A549 (cell line): ENCODE results near the gene CLIC4. TPM values are rescaled to one million over a fixed set of nuclear protein-coding genes. Genes with fewer than 3 reads are reported as not detected.

Experiments
- ATAC-seq, 2 experiments: fragments of 200-7000 bp in 1 of 2; fragments of >200 bp in 1 of 2; cut with Nextera tagmentation in 1 of 2; cut with Tn5 transposase in 1 of 2; 3 replicates each; pipeline versions ENCODE4 v1.8.0 to v1.9.1; 2018 to 2020; ENCODE audit warnings: mild to moderate bottlenecking in 1 of 2, moderate library complexity in 1 of 2
- CTCF ChIA-PET: fragments of 300-600 bp; sonication (Branson Sonifier 250); formaldehyde crosslinking; extraction: SDS; loops from one replicate; lab custom pipeline; 2021; ENCODE audit warnings: antibody characterized with exemption, inconsistent platforms; lab: Yijun Ruan, JAX
- POLR2A ChIA-PET: fragments of 350-600 bp; formaldehyde crosslinking; extraction: SDS; loops from one replicate; lab custom pipeline; 2021; ENCODE audit warnings: antibody characterized with exemption, inconsistent platforms; lab: Yijun Ruan, JAX
- DNase-seq, 2 experiments: peaks; one replicate each; pipeline versions ENCODE4 v3.0.0 to v3.0.0-alpha.2; 2011 to 2016; ENCODE audit warnings: low read depth in 1 of 2, low spot score in 1 of 2
- FAIRE-seq: peaks from 2 replicates; lab custom pipeline; 2011; peaks lifted over from hg19 to GRCh38; lab: Jason Lieb, UNC
- H3K27ac ChIP-seq, 2 experiments: fragments of >200 bp; sonication (Bioruptor Twin); formaldehyde crosslinking; 3 replicates each; pipeline ENCODE4 v1.5.1; 2016 to 2017
- H3K4me1 ChIP-seq: fragments of >200 bp; sonication (Bioruptor Twin); formaldehyde crosslinking; 3 replicates; pipeline ENCODE4 v1.6.1; 2016
- H3K4me2 ChIP-seq: fragments of >200 bp; sonication (Bioruptor Twin); formaldehyde crosslinking; 3 replicates; pipeline ENCODE4 v1.6.1; 2016
- H3K4me3 ChIP-seq: fragments of >200 bp; sonication (Bioruptor Twin); formaldehyde crosslinking; 3 replicates; pipeline ENCODE4 v1.5.1; 2016
- H3K9me3 ChIP-seq: fragments of >200 bp; sonication (Bioruptor Twin); formaldehyde crosslinking; 3 replicates; pipeline ENCODE4 v1.6.1; 2016
- BHLHE40 ChIP-seq: IDR thresholded peaks from 2 replicates; pipeline ENCODE4 v1.6.1; 2012; ENCODE audit warnings: low read depth, low read length, inconsistent platforms
- CBX2 ChIP-seq: fragments of 200-600 bp; sonication (generic); IDR thresholded peaks from 2 replicates; pipeline ENCODE4 v1.6.1; 2016; ENCODE audit warnings: low read depth, mild to moderate bottlenecking, borderline replicate concordance
- CBX8 ChIP-seq: fragments of 200-600 bp; sonication (generic); IDR thresholded peaks from 2 replicates; pipeline ENCODE4 v1.6.1; 2016
- CHD4 ChIP-seq: fragments of 200-600 bp; sonication (generic); IDR thresholded peaks from 2 replicates; pipeline ENCODE4 v1.6.1; 2016; ENCODE audit warnings: antibody characterized with exemption, mild to moderate bottlenecking, borderline replicate concordance
- EP300 ChIP-seq, 2 experiments: fragments of >200 bp; sonication (Bioruptor Twin); formaldehyde crosslinking; IDR thresholded peaks; 2 replicates in 1 of 2; 3 replicates in 1 of 2; pipeline ENCODE4 v1.6.1; 2016 to 2017
- FOXS1 ChIP-seq: fragments of 250-450 bp; sonication (Bioruptor Pico); IDR thresholded peaks from 2 replicates; pipeline ENCODE4 v1.5.0; 2020; ENCODE audit warnings: mild to moderate bottlenecking, moderate library complexity
- HDAC2 ChIP-seq: fragments of 200-600 bp; sonication (generic); IDR thresholded peaks from 2 replicates; pipeline ENCODE4 v1.6.1; 2016
- HOXA7 ChIP-seq: fragments of 250-450 bp; sonication (Bioruptor Pico); IDR thresholded peaks from 2 replicates; pipeline ENCODE4 v1.5.0; 2020; ENCODE audit warnings: mild to moderate bottlenecking, moderate library complexity
- HOXB5 ChIP-seq: fragments of 250-450 bp; sonication (Bioruptor Pico); IDR thresholded peaks from 2 replicates; pipeline ENCODE4 v1.5.0; 2020; ENCODE audit warnings: mild to moderate bottlenecking, moderate library complexity
- JUNB ChIP-seq: fragments of >200 bp; sonication (Bioruptor Twin); formaldehyde crosslinking; IDR thresholded peaks from 2 replicates; pipeline ENCODE4 v1.6.1; 2016
- KDM5A ChIP-seq: fragments of 200-600 bp; sonication (generic); IDR thresholded peaks from 2 replicates; pipeline ENCODE4 v1.6.1; 2016; ENCODE audit warnings: antibody characterized with exemption, mild to moderate bottlenecking
- MAZ ChIP-seq: fragments of 150-350 bp; IDR thresholded peaks from 2 replicates; pipeline ENCODE4 v1.6.1; 2014; ENCODE audit warnings: antibody characterized with exemption, low read depth, low read length, borderline replicate concordance
- NPAS2 ChIP-seq: fragments of 250-450 bp; sonication (Bioruptor Pico); IDR thresholded peaks from 2 replicates; pipeline ENCODE4 v1.8.0; 2022; ENCODE audit warnings: mild to moderate bottlenecking, moderate library complexity, borderline replicate concordance
- POLR2AphosphoS2 ChIP-seq: conservative IDR thresholded peaks from 2 replicates; pipeline ENCODE4 v1.6.1; 2012; ENCODE audit warnings: low read length, improper control_type of control experiment, inconsistent platforms
- RAD21 ChIP-seq, 2 experiments: fragments of >200 bp in 1 of 2; sonication (Bioruptor Twin) in 1 of 2; formaldehyde crosslinking in 1 of 2; IDR thresholded peaks in 1 of 2; conservative IDR thresholded peaks in 1 of 2; 2 replicates in 1 of 2; 3 replicates in 1 of 2; pipeline ENCODE4 v1.6.1; 2012 to 2018; ENCODE audit warnings: inconsistent platforms in 1 of 2
- RCOR1 ChIP-seq: fragments of 150-350 bp; IDR thresholded peaks from 2 replicates; pipeline ENCODE4 v1.6.1; 2014; ENCODE audit warnings: antibody characterized with exemption, low read length, low read depth
- RFX5 ChIP-seq: fragments of 450-650 bp; IDR thresholded peaks from 2 replicates; pipeline ENCODE4 v1.7.1; 2014; ENCODE audit warnings: antibody characterized with exemption, mild to moderate bottlenecking, moderate library complexity
- SMC3 ChIP-seq: fragments of >200 bp; sonication (Bioruptor Twin); formaldehyde crosslinking; IDR thresholded peaks from 3 replicates; pipeline ENCODE4 v1.6.1; 2018; ENCODE audit warnings: inconsistent platforms
- SREBF2 ChIP-seq: fragments of 450-650 bp; IDR thresholded peaks from 2 replicates; pipeline ENCODE4 v1.6.1; 2014; ENCODE audit warnings: mild to moderate bottlenecking, moderate library complexity
- ZC3H11A ChIP-seq: fragments of 450-650 bp; IDR thresholded peaks from 2 replicates; pipeline ENCODE4 v1.6.1; 2014; ENCODE audit warnings: antibody characterized with exemption, mild to moderate bottlenecking
- ZSCAN20 ChIP-seq: fragments of 250-450 bp; sonication (Bioruptor Pico); IDR thresholded peaks from 2 replicates; pipeline ENCODE4 v1.8.0; 2022; ENCODE audit warnings: mild to moderate bottlenecking, moderate library complexity
- WGBS: methylation state at CpG from one replicate; pipeline ENCODE4 v1.1.6; 2017; ENCODE audit errors: missing lambda C conversion rate; 5-methylcytosine and 5-hydroxymethylcytosine counted together
- polyA plus RNA-seq, 4 experiments: library from polyadenylated mRNA; depleted of rRNA in 3 of 4; stranded (reverse); fragments of >200 nt; fragmentation: RNase III in 1 of 4; extraction: RNeasy Plus Mini Kit Qiagen cat#74134 plus additional on column Dnase treatment in 1 of 4; gene quantifications; 2 replicates in 3 of 4; 3 replicates in 1 of 4; pipeline ENCODE4 v1.2.3, GENCODE V29; 2011 to 2017
- TF ChIP-seq, protein P1 (sequence below): fragments of 200-600 bp; sonication (generic); IDR thresholded peaks from 2 replicates; pipeline ENCODE4 v1.6.1; 2016; ENCODE audit warnings: antibody characterized with exemption, mild to moderate bottlenecking, moderate library complexity
- TF ChIP-seq, protein P2 (sequence below): IDR thresholded peaks from 2 replicates; pipeline ENCODE4 v1.6.1; 2012

The CLIC4 gene
- polyA plus RNA-seq, 2 of the 4 experiments (the other 2 are of a cell fraction) = 52.1 to 97.4 TPM

GRCh38 chr1:24826510-24826909, 81.3 kb downstream of the CLIC4 start:
- TF ChIP-seq CHD4 = no peak

DNA sequence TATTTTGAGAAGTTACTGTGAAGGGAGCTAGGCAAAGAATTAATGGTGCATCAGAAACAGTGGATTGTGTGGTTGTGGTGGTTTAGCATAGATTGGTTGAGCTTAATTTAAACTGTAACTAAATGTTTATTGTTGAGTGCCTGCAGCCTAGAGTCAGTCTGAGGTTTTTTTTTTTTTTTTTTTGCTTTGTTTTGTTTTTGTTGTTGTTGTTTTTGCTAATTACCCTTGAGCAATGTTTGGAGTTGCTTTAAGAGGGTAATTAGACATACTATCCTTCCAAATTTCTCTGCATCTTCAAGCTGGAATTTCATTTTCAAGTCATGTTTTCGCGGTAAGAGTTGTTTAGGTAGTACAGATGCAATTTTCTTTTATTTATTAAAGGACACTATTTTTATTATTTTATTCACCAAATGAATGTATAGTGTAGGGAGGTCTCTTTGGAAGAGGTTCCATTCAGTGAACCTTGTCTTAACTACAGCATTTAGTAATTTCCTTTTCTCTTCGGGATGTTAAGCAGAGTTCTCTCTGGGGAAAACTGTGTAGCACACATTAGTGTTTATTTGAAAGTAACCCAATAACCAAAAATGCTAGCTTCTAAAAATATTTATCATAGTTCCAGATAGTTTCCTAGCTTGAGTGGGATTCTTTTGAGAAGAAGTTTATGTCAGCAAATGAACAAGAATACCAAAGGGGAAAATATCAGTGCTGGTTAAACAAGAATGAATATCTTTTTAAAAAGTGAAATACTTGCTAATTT, 82.3 kb downstream of the CLIC4 start:
- Histone ChIP-seq H3K4me2 (no peak overlapping the region), H3K27ac (no peak overlapping the region), H3K4me1 (peaks cover 51% of the 10 kb centered on the region), H3K9me3 (no peaks in the 10 kb centered on the region), H3K4me3 (no peak overlapping the region)
- TF ChIP-seq KDM5A (no peak), RCOR1 (no peak), POLR2AphosphoS2 (no peak), MAZ (no peak), RFX5 (no peak), HDAC2 (no peak), CHD4 (no peak), NPAS2 (CRISPR knock-in tag) (no peak), JUNB (no peak), SREBF2 (no peak), ZC3H11A (no peak)
- TF ChIP-seq, protein P1, sequence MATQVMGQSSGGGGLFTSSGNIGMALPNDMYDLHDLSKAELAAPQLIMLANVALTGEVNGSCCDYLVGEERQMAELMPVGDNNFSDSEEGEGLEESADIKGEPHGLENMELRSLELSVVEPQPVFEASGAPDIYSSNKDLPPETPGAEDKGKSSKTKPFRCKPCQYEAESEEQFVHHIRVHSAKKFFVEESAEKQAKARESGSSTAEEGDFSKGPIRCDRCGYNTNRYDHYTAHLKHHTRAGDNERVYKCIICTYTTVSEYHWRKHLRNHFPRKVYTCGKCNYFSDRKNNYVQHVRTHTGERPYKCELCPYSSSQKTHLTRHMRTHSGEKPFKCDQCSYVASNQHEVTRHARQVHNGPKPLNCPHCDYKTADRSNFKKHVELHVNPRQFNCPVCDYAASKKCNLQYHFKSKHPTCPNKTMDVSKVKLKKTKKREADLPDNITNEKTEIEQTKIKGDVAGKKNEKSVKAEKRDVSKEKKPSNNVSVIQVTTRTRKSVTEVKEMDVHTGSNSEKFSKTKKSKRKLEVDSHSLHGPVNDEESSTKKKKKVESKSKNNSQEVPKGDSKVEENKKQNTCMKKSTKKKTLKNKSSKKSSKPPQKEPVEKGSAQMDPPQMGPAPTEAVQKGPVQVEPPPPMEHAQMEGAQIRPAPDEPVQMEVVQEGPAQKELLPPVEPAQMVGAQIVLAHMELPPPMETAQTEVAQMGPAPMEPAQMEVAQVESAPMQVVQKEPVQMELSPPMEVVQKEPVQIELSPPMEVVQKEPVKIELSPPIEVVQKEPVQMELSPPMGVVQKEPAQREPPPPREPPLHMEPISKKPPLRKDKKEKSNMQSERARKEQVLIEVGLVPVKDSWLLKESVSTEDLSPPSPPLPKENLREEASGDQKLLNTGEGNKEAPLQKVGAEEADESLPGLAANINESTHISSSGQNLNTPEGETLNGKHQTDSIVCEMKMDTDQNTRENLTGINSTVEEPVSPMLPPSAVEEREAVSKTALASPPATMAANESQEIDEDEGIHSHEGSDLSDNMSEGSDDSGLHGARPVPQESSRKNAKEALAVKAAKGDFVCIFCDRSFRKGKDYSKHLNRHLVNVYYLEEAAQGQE = no peak
- ChIA-PET CTCF (interaction anchor here (0.7 to 9.9 kb wide), 4 partner anchors 30 to 192 kb away, joined by 3 to 147 read pairs (median 3); no protein-coding TSS in a partner anchor), POLR2A (interaction anchor here (0.7 kb wide), 1 partner anchor 144 kb away, joined by 3 read pairs; no protein-coding TSS in a partner anchor)
- FAIRE-seq (no peak), DNase-seq (no peak), ATAC-seq (no peak)
- WGBS = 82% methylated on average over 3 of the region's 3 CpGs

More at GRCh38 chr1:24826510-24826909, 81.3 kb downstream of the CLIC4 start:
- WGBS = 92% methylated on average over 1 of the region's 1 CpG
- H3K27ac ChIP-seq = no peak overlapping the region
- peaks cover 51% of the 10 kb centered on the region for H3K4me1 ChIP-seq
- H3K4me2 ChIP-seq = no peak overlapping the region
- ChIA-PET CTCF (interaction anchor here (1.0 to 9.9 kb wide), 3 partner anchors 21 to 137 kb away, joined by 3 to 147 read pairs (median 9); partner anchors contain the start of gene CLIC4), POLR2A (no interaction called here)
- no peak for DNase-seq
- no peak for FAIRE-seq
- H3K4me3 ChIP-seq = no peak overlapping the region
- ATAC-seq = no peak
- no peaks in the 10 kb centered on the region for H3K9me3 ChIP-seq

DNA sequence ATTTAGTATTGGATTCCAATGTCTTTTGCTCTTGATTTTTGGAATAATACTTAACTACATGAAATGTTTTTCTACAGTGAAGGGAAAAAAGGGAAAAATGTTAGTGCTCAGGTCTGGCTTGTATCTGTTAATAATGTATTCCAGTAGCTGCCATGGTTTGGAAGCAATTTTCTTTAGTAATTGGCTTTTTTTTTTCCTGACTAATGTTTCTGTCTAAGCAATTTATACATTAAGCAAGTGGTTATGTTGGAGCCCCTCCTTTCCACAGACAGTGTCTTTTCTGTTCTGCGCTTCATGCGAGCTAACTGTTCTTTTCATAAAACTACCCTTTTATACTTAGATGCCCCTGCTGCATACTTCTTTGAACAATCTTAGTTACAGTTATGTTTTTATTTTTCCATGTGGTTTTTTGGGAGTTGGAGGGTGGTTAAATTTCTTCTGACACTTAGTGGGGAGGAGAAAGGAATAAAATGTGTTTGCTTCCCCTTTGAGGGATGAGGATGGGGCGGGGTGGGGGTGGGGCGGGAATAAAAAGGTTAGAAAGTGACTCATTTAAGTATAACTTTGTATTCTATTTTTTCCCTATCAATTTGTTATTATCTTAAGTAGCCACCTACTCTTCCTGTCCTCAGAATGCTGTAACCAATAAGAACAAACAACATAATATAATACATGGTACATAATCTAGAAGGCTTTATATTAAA, 83.1 kb downstream of the CLIC4 start:
- FAIRE-seq = no peak
- ChIA-PET POLR2A (no interaction called here), CTCF (interaction anchor here (1.2 to 9.9 kb wide), 4 partner anchors 30 to 193 kb away, joined by 3 to 147 read pairs (median 3); partner anchors contain the start of gene CLIC4)
- no peak overlapping the region for H3K27ac ChIP-seq
- WGBS = 72% methylated on average over 4 of the region's 4 CpGs
- H3K9me3 ChIP-seq = no peaks in the 10 kb centered on the region
- H3K4me3 ChIP-seq = no peak overlapping the region
- no peak for DNase-seq
- ATAC-seq = no peak
- no peak overlapping the region for H3K4me2 ChIP-seq
- peaks cover 47% of the 10 kb centered on the region for H3K4me1 ChIP-seq
- TF ChIP-seq, protein P1 = no peak
- no peak for TF ChIP-seq EP300 (IDR thresholded peaks at IDR 0.05)
- no peak for TF ChIP-seq HOXB5 (CRISPR knock-in tag)
- no peak for TF ChIP-seq ZC3H11A
- no peak for TF ChIP-seq SMC3
- no peak for TF ChIP-seq CBX2
- TF ChIP-seq HOXA7 (CRISPR knock-in tag) = no peak
- no peak for TF ChIP-seq RAD21 (conservative IDR thresholded peaks at IDR 0.05 in 1 of 2, IDR thresholded peaks at IDR 0.05 in 1 of 2)
- no peak for TF ChIP-seq FOXS1 (CRISPR knock-in tag)
- no peak for TF ChIP-seq RFX5
- TF ChIP-seq, protein P2, sequence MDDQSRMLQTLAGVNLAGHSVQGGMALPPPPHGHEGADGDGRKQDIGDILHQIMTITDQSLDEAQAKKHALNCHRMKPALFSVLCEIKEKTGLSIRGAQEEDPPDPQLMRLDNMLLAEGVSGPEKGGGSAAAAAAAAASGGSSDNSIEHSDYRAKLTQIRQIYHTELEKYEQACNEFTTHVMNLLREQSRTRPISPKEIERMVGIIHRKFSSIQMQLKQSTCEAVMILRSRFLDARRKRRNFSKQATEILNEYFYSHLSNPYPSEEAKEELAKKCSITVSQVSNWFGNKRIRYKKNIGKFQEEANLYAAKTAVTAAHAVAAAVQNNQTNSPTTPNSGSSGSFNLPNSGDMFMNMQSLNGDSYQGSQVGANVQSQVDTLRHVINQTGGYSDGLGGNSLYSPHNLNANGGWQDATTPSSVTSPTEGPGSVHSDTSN = no peak
- TF ChIP-seq CHD4 = no peak
- no peak for TF ChIP-seq JUNB
- no peak for TF ChIP-seq CBX8
- TF ChIP-seq BHLHE40 = no peak
- no peak for TF ChIP-seq ZSCAN20 (CRISPR knock-in tag)
